Cortex of kidney (tissue), 1 donor: ENCODE data around the gene LARGE1.

Experiments
- DNase-seq: peaks from one replicate; lab custom pipeline; 2025; lab: John Stamatoyannopoulos, UW

LARGE1 gene

GRCh38 chr22:33720166-33720878, 200.0 kb downstream of the LARGE1 start:
- no peak for DNase-seq

GRCh38 chr22:33717694-33718396, 202.4 kb downstream of the LARGE1 start:
- DNase-seq: no peak

DNA sequence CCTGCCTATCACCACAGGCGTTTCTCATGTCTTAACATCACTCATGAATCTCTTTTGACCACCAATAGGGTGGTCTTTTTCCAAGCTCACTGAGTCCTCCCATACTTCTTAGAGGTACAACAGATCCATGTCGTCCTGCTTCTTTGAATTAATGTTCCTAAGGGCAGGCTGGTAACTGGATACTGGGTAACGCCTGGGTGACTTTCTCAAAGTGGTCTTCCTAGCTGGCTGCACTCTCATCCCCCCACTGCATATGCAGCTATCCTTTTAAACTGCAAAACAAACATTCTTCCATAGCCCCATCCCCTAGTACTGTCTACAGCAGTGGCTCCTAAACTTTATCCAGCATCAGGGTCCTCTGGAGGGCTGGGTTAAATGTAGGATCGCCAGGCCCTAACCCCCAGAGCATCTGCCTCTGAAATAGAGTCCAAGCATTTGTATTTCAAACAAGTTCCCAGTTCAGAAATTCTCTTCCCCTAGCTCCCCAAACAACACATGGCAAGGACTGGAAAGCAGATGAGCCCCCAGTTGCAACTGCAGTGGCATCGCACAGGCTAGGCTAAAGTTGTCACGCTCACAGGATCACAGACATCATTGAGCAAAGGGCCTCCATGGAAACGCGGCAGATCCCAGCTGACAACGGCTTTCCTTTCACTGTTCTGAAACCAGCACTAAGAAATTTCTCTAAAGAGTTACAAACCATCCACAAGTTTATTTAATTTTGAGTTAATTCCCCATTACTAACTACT, 204.9 kb downstream of the LARGE1 start:
- no peak for DNase-seq

DNA sequence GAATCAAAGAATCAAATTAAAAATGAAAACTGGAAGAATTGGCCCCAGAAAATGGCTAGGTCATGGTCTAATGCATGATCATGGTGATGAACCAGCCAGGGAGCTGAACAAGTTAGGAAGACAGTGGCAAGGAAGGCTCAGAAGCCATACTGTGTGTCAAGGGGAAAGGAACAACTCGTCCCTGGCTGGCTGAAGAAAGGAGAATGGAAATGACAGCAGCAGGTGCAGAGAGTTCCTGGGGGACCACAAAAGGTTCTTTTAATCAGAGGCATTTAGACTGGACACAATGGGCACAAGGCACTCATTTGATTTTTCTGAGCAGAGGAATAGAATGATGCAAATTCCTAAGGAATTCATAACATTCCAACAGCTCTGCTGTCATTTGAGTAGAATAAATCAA, 209.9 kb downstream of the LARGE1 start:
- no peak for DNase-seq

DNA sequence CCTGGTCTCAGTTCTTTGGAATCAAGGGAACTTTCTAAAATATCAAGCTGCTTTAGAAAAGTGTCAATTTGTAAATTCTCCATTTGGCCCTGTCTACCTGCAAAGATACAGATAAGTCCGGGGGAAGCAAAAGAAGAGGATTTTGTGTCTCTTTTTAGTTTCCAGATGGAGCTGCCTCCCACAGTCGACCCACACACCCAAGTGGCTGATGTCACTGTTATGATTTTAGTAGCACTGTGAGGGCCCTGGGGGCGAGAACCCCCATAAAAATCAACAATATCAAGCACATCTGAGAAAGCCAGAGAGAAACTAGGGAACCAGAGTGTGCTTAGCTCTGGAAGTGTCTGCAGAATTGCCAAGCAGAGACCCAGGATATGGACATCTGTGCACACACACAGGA, 212.7 kb downstream of the LARGE1 start:
- DNase-seq: no peak

GRCh38 chr22:33706100-33706499, 214.2 kb downstream of the LARGE1 start:
- DNase-seq: no peak

- DNase-seq: no peak
Observed at GRCh38 chr22:33699176-33699575, 221.1 kb downstream of the LARGE1 start.

DNA sequence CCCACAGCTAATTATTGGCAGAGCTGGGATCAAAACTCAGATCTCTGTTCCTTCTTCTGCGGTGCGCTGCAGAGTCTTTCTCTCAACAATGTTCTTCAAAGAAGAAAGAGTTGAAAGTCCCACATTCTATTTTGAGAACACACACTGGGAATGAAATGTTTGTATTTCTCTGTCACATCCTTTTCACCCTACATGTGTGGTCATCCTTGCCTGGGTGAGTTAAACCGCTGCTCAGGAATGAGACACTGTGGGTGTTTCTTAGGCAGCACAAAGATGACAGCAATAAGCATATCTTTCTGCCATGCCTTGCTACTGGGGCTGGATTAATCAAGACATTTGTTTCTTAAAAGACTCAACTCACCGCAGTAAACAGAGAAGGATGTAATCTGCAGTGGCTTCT, 222.6 kb downstream of the LARGE1 start:
- no peak for DNase-seq

DNA sequence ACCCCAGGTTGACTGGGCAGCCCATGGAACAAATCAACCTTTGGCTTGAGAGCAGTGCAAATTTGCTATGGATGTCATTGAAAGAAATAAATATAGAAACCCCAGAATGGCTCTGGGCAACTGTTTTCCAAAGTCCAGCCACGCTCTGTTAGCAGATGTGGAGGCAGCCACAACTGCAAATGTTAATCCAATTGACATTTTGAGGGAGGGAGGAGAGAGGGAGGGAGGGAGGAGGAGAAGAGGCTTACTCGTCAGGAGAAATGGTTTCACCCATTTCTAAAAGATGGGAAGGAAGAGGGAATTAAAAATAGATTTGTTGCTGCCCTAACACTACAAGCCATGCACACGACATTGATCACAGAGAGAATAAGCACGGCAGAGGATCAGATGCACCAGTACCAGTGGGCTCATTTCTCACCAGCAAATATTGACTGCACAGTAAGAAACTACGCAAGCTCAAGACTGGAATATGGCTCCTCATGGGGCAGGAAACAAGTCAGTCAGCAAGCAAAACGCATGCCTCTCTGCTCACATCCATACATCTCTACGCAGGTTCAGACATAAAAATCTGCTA, 229.1 kb downstream of the LARGE1 start:
- no peak for DNase-seq

DNA sequence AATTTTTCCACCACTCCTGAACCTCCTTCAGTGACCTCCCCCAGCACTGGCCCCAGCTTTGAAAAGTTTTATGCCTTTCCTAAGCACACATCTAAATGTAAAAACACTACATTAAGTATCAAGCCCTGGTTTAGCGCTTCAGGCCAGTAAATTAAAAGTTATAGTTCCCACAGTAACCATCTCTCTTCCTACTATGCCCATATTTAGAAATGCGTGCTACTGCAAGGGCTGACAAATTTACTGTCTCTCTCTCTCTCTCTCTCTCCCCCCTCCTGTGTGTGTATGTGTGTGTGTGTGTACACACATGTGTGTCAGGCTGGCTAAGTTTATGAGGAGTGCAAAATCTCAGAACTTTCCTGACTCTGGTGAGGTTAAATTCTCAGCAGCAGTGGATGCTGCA, 231.4 kb downstream of the LARGE1 start:
- DNase-seq: no peak

GRCh38 chr22:33687464-33687863, 232.8 kb downstream of the LARGE1 start:
- no peak for DNase-seq

DNA sequence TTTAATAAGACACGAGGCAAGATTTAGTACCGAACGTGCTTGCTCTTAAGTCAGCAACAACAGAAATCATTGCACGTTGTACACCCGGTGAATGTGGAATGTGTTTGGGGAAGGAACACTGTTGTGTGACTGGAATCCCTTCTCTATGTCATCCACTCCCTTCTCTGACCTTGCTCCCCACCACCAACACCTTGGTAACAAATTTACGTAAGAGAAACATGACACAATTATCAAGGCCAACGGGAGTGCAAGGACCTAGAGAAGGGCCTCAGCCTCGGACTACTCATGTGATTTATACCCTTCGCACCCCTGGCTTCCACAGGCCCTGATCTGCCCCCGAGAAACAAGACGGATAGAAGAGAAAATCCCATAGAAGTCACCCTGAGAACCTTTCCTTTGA, 236.2 kb downstream of the LARGE1 start:
- DNase-seq: no peak

- no peak for DNase-seq
Observed at GRCh38 chr22:33682927-33683326, 237.3 kb downstream of the LARGE1 start.

- no peak for DNase-seq
Observed at GRCh38 chr22:33680632-33681031, 239.6 kb downstream of the LARGE1 start.

DNA sequence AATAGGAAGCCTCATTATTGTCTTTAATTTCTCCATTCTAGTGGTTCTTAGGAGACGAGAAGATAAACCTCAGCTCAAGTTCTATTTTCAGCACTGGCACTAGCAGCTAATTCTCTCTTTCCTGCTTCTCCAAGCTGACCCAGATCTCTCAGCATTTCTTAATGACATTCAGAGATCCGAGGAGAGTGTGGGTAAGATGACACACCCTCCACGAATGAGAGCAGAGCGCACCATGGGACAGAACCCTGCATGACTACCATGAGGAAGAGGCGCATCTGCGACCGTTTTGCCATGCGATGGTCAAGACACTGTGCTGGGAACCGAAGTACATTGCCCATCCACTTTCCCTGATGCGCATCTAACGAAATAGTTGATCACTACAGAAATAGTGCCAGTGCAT, 241.8 kb downstream of the LARGE1 start:
- no peak for DNase-seq

GRCh38 chr22:33677536-33677935, 242.7 kb downstream of the LARGE1 start:
- DNase-seq: no peak

- no peak for DNase-seq
Observed at GRCh38 chr22:33674357-33674756, 245.9 kb downstream of the LARGE1 start.

GRCh38 chr22:33669746-33670145, 250.5 kb downstream of the LARGE1 start:
- no peak for DNase-seq

- DNase-seq: no peak
Observed at GRCh38 chr22:33666961-33667619, 253.2 kb downstream of the LARGE1 start.

GRCh38 chr22:33666279-33666960, 253.9 kb downstream of the LARGE1 start:
- no peak for DNase-seq

DNA sequence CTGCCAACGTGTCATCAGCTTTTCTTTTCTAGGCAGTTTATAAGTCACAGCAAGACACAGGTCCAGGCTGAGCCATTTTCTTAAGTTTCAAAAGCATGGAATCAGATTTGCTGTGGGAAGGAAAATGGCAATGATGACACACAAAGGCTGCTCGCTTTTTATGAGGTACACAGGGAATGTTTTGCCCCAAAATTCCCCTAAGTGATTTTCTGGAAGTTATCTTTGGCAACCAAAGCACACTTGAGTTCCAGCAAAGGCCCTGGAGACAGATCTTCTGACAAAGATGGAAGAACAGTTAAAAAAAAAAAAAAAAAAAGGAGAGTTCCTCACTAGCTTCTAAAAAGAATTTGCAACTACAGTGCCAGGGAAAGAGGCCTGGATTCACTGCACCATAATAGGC, 260.8 kb downstream of the LARGE1 start:
- DNase-seq: no peak

DNA sequence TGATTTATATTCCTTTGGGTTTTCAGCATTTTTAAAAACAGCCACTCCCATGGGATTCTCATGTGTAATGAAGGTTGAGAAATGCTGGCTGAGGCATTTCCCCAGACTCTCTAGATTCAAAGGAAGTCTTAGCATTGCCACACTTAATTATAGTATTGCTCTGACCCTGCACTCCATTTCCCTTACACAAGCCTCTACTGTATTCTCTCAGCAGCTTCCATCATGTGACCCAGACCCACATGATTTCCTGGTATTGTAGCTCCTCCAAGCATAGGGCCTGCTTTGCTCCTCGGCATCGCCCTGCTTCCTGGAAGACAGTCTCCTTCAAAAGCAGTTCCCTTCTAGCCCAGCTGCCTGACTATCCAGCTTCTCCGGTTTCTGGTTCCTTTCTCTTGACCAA, 261.5 kb downstream of the LARGE1 start:
- no peak for DNase-seq
